Lower leg skin (tissue), 4 donors: Measurements from ENCODE around the gene GADD45A. TPM values are rescaled to one million over a fixed set of nuclear protein-coding genes. Genes with fewer than 3 reads are reported as not detected.

Experiments used
- DNase-seq, 2 donors: peaks; one replicate each; pipeline ENCODE4 v3.0.0-alpha.2; 2019; ENCODE audit warnings: low spot score in 2 of 2
- H3K4me3 ChIP-seq: fragments of 200-600 bp; sonication (generic); 2 replicates; pipeline ENCODE4 v1.5.1; 2017; ENCODE audit warnings: mild to moderate bottlenecking, low read depth; ENCODE audit not compliant: poor library complexity, severe bottlenecking
- POLR2A ChIP-seq, 2 donors: fragments of 450-650 bp; IDR thresholded peaks; one replicate each; pipeline ENCODE4 v1.6.1; 2016 to 2017; ENCODE audit warnings: antibody characterized with exemption in 2 of 2, mild to moderate bottlenecking in 1 of 2, moderate library complexity in 1 of 2
- WGBS, 2 donors: methylation state at CpG; one replicate each; pipeline ENCODE4 v1.1.5; 2018; 5-methylcytosine and 5-hydroxymethylcytosine counted together
- intact Hi-C: fragments of 100-400 bp; cut with DNase I; formaldehyde crosslinking; loops from one replicate; pipeline ENCODE4 v1.15.0; 2023; ENCODE audit warnings: low total_unique reads
- total RNA-seq, 4 donors: library from RNA; depleted of rRNA; stranded (reverse); fragments of >200 nt; gene quantifications; one replicate each; pipeline ENCODE4 v1.1.0, GENCODE V29; 2016
- TF ChIP-seq, protein P1 (sequence below), 3 donors: fragments of 450-650 bp; IDR thresholded peaks; one replicate each; pipeline ENCODE4 v1.5.1; 2016; ENCODE audit warnings: antibody characterized with exemption in 3 of 3, mild to moderate bottlenecking in 3 of 3, moderate library complexity in 2 of 3

Gene GADD45A
- total RNA-seq, 4 donors from 2014 or later, result 25.2 to 44.4 (median 29.0) TPM

DNA sequence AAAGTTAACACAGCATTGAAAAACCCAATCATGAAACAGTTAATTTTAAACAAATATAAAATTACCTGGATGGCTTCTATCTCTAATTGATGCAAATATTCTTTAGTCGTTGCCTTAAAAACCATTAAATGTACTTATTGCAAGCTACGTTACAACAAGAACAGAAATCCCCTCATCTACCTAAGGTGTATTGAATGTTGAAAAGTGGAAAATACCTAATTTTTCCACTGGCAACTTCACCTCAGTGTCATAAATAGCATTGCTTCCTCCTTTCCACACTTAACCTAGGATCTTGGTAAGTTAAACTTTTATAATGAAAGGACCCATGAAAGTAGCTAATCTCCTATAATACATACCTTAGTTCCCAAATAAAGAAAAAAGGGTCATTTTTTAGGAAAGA lies 5.4 kb downstream of the GADD45A start:
- intact Hi-C loops, result no loop called here
- no peak overlapping the region for H3K4me3 ChIP-seq
- TF ChIP-seq POLR2A (IDR thresholded peaks at IDR 0.05), result no peak
- WGBS, 2 donors, result 74 to 83% methylated on average over 2 of the region's 2 CpGs
- no peak for DNase-seq

DNA sequence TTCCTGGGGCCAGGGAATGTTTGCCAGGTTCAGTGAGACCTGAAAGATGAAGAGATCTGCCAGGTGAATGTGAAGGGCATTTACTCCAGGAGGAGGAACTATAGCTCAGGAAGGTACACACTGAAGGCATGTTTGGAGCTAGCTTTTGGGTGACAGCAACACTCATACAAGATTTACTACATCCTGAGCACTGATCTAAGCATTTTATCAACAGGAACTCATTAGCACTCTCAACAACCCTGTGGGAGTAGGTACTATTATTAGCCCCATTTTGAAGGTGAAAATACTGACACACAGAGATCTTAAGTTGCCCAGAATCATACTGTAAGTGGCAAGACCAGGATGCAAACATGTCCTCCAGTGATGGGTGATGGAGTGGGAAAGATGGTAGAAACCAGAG lies 6.7 kb downstream of the GADD45A start:
- no peak for DNase-seq
- TF ChIP-seq, protein P1, sequence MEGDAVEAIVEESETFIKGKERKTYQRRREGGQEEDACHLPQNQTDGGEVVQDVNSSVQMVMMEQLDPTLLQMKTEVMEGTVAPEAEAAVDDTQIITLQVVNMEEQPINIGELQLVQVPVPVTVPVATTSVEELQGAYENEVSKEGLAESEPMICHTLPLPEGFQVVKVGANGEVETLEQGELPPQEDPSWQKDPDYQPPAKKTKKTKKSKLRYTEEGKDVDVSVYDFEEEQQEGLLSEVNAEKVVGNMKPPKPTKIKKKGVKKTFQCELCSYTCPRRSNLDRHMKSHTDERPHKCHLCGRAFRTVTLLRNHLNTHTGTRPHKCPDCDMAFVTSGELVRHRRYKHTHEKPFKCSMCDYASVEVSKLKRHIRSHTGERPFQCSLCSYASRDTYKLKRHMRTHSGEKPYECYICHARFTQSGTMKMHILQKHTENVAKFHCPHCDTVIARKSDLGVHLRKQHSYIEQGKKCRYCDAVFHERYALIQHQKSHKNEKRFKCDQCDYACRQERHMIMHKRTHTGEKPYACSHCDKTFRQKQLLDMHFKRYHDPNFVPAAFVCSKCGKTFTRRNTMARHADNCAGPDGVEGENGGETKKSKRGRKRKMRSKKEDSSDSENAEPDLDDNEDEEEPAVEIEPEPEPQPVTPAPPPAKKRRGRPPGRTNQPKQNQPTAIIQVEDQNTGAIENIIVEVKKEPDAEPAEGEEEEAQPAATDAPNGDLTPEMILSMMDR (IDR thresholded peaks at IDR 0.05), result no peak
- no peak for TF ChIP-seq POLR2A (IDR thresholded peaks at IDR 0.05)
- H3K4me3 ChIP-seq, result no peak overlapping the region
- intact Hi-C loops, result no loop called here

DNA sequence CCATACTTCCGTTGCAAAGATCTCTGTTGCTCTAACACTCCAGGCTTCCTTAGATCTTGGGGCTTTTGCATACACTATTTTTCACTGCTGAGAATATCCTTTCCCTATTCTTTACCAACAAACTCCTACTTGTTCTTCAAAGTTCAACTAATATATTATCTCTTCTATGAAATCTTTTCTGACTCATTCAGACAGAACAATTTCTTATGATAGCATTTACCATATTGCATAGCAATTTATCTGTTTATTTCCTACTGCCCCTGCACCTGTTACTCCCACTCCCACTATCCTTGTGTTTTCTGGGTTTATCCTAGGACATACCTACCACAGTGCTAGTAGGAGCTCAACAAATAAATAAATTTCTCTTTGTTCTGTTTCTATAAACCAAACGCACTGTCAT lies 11.0 kb downstream of the GADD45A start:
- TF ChIP-seq POLR2A (IDR thresholded peaks at IDR 0.05), result no peak
- TF ChIP-seq, protein P1 (IDR thresholded peaks at IDR 0.05), result no peak
- intact Hi-C loops, result no loop called here
- H3K4me3 ChIP-seq, result no peak overlapping the region
- WGBS, 2 donors, result 88 to 91% methylated on average over 2 of the region's 2 CpGs
- DNase-seq, result no peak

DNA sequence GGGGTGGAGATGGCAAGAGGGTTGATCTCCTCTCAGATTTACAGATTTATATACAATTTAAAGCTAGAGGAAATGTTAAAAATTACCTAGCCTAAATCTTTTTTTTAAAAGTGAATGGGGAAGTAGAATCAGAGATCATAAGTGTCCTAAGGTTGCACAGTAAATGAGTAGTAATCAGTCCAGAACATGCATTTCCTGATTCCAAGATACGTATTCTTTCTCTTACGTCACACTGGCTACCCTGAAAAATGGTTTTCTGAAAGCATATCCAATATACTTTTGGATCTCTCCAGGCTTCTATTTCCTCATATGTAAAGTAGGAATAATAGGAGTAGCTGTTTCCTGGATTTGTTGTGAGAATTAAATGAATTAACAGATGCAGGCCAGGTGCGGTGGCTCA lies 11.7 kb downstream of the GADD45A start:
- H3K4me3 ChIP-seq, result no peak overlapping the region
- TF ChIP-seq POLR2A (IDR thresholded peaks at IDR 0.05), result no peak
- TF ChIP-seq, protein P1 (IDR thresholded peaks at IDR 0.05), result no peak
- no peak for DNase-seq
- intact Hi-C loops, result no loop called here
- WGBS, 2 donors, result 77 to 87% methylated on average over 3 of the region's 3 CpGs

DNA sequence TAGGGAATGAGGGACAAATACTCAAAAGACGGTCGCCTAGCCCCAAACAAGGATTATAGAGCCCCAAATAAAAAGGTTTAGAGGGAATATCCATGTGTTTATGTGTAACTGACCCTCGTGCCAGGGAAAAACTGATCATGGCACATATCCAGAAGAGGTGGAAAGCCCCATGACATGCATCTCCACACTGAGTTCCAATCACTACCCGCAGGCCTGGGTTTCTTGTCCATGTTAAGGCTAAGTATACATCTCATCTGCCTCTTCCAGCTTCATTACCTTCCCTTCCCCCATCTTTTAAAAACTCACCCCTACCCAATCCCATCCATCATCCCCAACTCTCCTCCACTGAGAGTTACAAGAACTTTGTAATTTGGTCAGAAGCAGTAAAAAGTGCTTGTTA lies 15.2 kb downstream of the GADD45A start:
- 76 to 79% methylated on average over 4 of the region's 4 CpGs for WGBS, 2 donors
- no peak for DNase-seq
- no peak overlapping the region for H3K4me3 ChIP-seq
- TF ChIP-seq, protein P1 (IDR thresholded peaks at IDR 0.05), result no peak
- no peak for TF ChIP-seq POLR2A (IDR thresholded peaks at IDR 0.05)
- intact Hi-C loops, result no loop called here

DNA sequence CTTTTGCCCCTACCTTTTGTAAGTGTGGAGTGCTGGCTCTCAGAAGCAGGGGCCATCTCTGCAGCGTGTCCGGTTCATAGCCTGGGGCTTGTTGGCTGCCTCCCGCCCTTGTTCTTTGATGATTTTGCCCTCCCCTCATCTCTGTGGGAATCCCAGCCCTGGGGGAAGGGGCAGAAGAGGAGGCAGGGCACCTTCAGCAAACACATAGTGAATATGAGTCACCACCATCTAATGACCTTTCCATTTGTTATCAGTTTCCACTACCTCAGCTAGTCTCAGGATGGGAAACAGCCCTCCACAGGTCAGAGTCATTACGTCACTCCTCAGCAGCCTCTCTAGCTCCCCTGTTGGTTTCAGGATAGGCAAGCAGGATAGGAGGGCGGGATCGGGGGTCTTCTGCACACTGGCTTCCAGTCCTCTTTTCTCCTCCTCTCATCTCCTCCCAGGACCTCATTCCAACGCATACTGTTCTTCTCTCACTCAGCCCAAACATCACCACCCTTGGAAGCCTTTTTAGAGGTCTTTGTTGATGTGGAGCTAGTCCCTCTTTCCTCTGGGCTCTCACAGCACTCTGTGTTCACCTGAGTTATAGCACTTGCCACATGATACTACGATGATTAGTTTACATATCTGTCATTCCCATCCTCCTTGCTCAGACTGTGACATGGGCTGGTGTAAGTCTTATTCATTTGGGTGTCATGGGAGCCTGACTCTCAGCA lies 15.8 kb downstream of the GADD45A start:
- DNase-seq, result no peak
- TF ChIP-seq, protein P1 (IDR thresholded peaks at IDR 0.05), result no peak
- TF ChIP-seq POLR2A (IDR thresholded peaks at IDR 0.05), result no peak
- H3K4me3 ChIP-seq, result no peak overlapping the region
- intact Hi-C loops, result no loop called here
- WGBS, 2 donors, result 78 to 82% methylated on average over 8 of the region's 8 CpGs
